DOHH2 (cell line): ENCODE results near the gene UNC45A.

Experiments
- H3F3A ChIP-seq: fragments of 200-600 bp; sonication (generic), shearing (Covaris generic); 2 replicates; pipeline ENCODE4 v1.6.0; 2016; ENCODE audit warnings: antibody characterized with exemption, mild to moderate bottlenecking; ENCODE audit not compliant: control insufficient read depth, insufficient read depth
- H3K27ac ChIP-seq: fragments of 200-600 bp; sonication (generic); 2 replicates; pipeline ENCODE4 v1.5.1; 2014; ENCODE audit warnings: low read depth, mild to moderate bottlenecking, low read length, moderate library complexity
- H3K27me3 ChIP-seq: fragments of 200-600 bp; sonication (generic); 2 replicates; pipeline ENCODE4 v1.6.1; 2014; ENCODE audit warnings: mild to moderate bottlenecking, low read length, mixed read lengths; ENCODE audit not compliant: control insufficient read depth
- H3K36me3 ChIP-seq: fragments of 200-600 bp; sonication (generic); 2 replicates; pipeline ENCODE4 v1.6.1; 2014; ENCODE audit warnings: mild to moderate bottlenecking, low read length, moderate library complexity, mixed read lengths; ENCODE audit not compliant: control insufficient read depth
- H3K4me1 ChIP-seq: fragments of 200-600 bp; sonication (generic); 2 replicates; pipeline ENCODE4 v1.6.1; 2014; ENCODE audit warnings: mild to moderate bottlenecking, low read length, mixed read lengths; ENCODE audit not compliant: control insufficient read depth
- H3K4me2 ChIP-seq: fragments of 200-600 bp; sonication (generic); 2 replicates; pipeline ENCODE4 v1.6.0; 2014; ENCODE audit warnings: mild to moderate bottlenecking, low read length, moderate library complexity
- H3K4me3 ChIP-seq: fragments of 200-600 bp; sonication (generic); 2 replicates; pipeline ENCODE4 v1.5.1; 2014; ENCODE audit warnings: mild to moderate bottlenecking, low read length, mixed read lengths
- H3K79me2 ChIP-seq: fragments of 200-600 bp; sonication (generic); 2 replicates; pipeline ENCODE4 v1.6.1; 2014; ENCODE audit warnings: mild to moderate bottlenecking, low read length, mixed read lengths; ENCODE audit not compliant: control insufficient read depth
- H3K9me2 ChIP-seq: fragments of 200-600 bp; sonication (generic); replicated peaks from 2 replicates; pipeline ENCODE4 v1.6.1; 2014; ENCODE audit warnings: mild to moderate bottlenecking, low read length, mixed read lengths; ENCODE audit not compliant: control insufficient read depth
- H3K9me3 ChIP-seq: fragments of 200-600 bp; sonication (generic); 2 replicates; pipeline ENCODE4 v1.6.1; 2014; ENCODE audit warnings: antibody characterized with exemption, low read length, mixed read lengths; ENCODE audit not compliant: control insufficient read depth, insufficient read depth
- H4K20me1 ChIP-seq: fragments of 200-600 bp; sonication (generic); 2 replicates; pipeline ENCODE4 v1.6.0; 2014; ENCODE audit warnings: low read depth, mild to moderate bottlenecking, antibody characterized with exemption, low read length, moderate library complexity; ENCODE audit not compliant: control insufficient read depth, insufficient read depth
- CTCF ChIP-seq: fragments of 200-600 bp; sonication (generic); IDR thresholded peaks from one replicate; pipeline ENCODE4 v1.5.1; 2014; ENCODE audit warnings: antibody characterized with exemption, mild to moderate bottlenecking, low read depth, low read length; ENCODE audit not compliant: poor library complexity, severe bottlenecking
- EZH2phosphoT487 ChIP-seq: fragments of 200-600 bp; sonication (generic); IDR thresholded peaks from 2 replicates; pipeline ENCODE4 v1.6.1; 2017; ENCODE audit warnings: borderline replicate concordance, mild to moderate bottlenecking, antibody characterized with exemption, low read length, moderate library complexity, mixed read lengths

Gene UNC45A

GRCh38 chr15:90991587-90992285 lies 56.7 kb downstream of the UNC45A start:
- Histone ChIP-seq H3K9me3 (no peaks in the 10 kb centered on the region), H3K4me3 (peak overlapping the region; percentile 97), H3K79me2 (peaks cover 95% of the 10 kb centered on the region), H3K27me3 (no peaks in the 10 kb centered on the region), H3K36me3 (peaks cover 44% of the 10 kb centered on the region), H3K9me2 (no peaks in the 10 kb centered on the region), H3K4me1 (peaks cover 64% of the 10 kb centered on the region), H3K27ac (peak overlapping the region; percentile 7; the same call in 1 of the 2 replicates), H3K4me2 (peak overlapping the region; percentile 85), H4K20me1 (peaks cover 15% of the 10 kb centered on the region), H3F3A (no peaks in the 10 kb centered on the region)
- no peak for TF ChIP-seq CTCF
- TF ChIP-seq EZH2phosphoT487 = no peak

GRCh38 chr15:90994059-90994416 lies 59.0 kb downstream of the UNC45A start:
- Histone ChIP-seq H3K27ac (peak overlapping the region; percentile 71), H3K4me1 (peaks cover 41% of the 10 kb centered on the region), H4K20me1 (peaks cover 12% of the 10 kb centered on the region), H3K79me2 (peaks cover 76% of the 10 kb centered on the region), H3K9me3 (no peaks in the 10 kb centered on the region), H3K9me2 (no peaks in the 10 kb centered on the region), H3K36me3 (peaks cover 54% of the 10 kb centered on the region), H3K4me3 (peak overlapping the region; percentile 97), H3K4me2 (peak overlapping the region; percentile 85), H3F3A (no peaks in the 10 kb centered on the region), H3K27me3 (no peaks in the 10 kb centered on the region)
- TF ChIP-seq EZH2phosphoT487 (no peak), CTCF (no peak)

GRCh38 chr15:90994417-90995311 lies 59.6 kb downstream of the UNC45A start, which contains the start of gene PRC1:
Gene PRC1 (minus strand): TSS chr15:90994535. CDS start chr15:90994417, 118 bp downstream.
- H3K36me3 ChIP-seq = peaks cover 52% of the 10 kb centered on the region
- H3K4me1 ChIP-seq = peaks cover 35% of the 10 kb centered on the region
- no peaks in the 10 kb centered on the region for H3K27me3 ChIP-seq
- H3K4me2 ChIP-seq = peak within 1 kb of the TSS; percentile 85
- no peaks in the 10 kb centered on the region for H3F3A ChIP-seq
- no peaks in the 10 kb centered on the region for H3K9me3 ChIP-seq
- no peaks in the 10 kb centered on the region for H3K9me2 ChIP-seq
- H4K20me1 ChIP-seq = peaks cover 9% of the 10 kb centered on the region; the same call in 1 of the 2 replicates
- H3K27ac ChIP-seq = peak within 1 kb of the TSS; percentile 71
- TF ChIP-seq EZH2phosphoT487 = no peak
- TF ChIP-seq CTCF = no peak
- H3K4me3 ChIP-seq = peak within 1 kb of the TSS; percentile 97
- peaks cover 69% of the 10 kb centered on the region for H3K79me2 ChIP-seq
